ENCODE measurements around the gene FOXO3. TPM values are rescaled to one million over a fixed set of nuclear protein-coding genes. Genes with fewer than 3 reads are reported as not detected.

The FOXO3 gene
- total and polyA plus RNA-seq, 2 of the 8 experiments (the other 6 are each of a cell fraction or from before 2014, with no cell fraction given), result 13.1 to 19.3 TPM

DNA sequence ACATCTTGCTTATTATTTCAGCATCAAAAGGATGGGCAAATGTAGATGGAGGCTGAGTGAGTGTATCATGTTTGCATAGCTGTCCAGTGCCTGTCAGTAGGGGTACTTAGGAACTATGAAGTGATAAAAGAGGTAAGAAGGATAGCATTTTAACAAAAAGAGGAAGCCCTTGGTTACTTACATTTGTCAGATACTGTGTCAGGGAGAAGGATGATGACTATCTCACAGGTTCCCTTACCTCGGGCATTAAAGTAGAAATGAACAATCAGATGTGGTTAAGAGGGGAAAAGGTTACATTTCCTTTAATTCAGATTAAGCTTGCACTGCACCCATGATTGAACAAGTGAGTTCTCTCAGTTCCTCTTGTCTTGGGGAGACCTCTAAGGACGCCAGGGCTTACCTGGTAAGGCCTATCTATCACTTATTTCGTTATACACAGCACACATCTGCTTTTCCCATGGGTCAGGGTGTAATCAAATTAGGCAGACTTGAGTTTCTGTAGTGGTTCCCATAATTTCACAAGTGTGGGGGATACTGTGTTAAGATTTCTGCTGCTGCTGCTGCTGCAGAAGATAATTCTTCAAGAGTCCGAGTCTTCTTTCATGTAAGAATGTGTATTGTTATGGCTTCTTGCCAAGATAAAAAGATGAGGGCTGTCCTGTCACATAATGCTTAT, 4.5 kb downstream of the FOXO3 start:
- 0 out of 2 replicates have a peak, but pooled peaks cover 3% of the 10 kb centered on the region for H3K79me1 ChIP-seq (ENCODE audit: low read depth, low read length)
- no peak overlapping the region for H3K56ac ChIP-seq (replicated peaks; ENCODE audit: insufficient read length, low read depth, low read length)
- H3K4me1 ChIP-seq (replicated peaks in 1 of 4; ENCODE audit: control insufficient read depth in 3 of 4, insufficient read depth in 4 of 4, low read length in 3 of 4), result peaks cover 0 to 8% (median 1%) of the 10 kb centered on the region in 4 experiments; a peak in 4 of 7 replicates
- no peak overlapping the region for H4K8ac ChIP-seq (ENCODE audit: extremely low read depth, insufficient read depth, low read length)
- ChIA-PET POLR2A (ENCODE audit: partially characterized antibody) (no interaction called here), CTCF (ENCODE audit: partially characterized antibody) (interaction anchor here (1.9 kb wide), 1 partner anchor 17 kb away, joined by 7 read pairs; no protein-coding TSS in a partner anchor)
- no peak overlapping the region for H2BK20ac ChIP-seq (ENCODE audit: low read length)
- 76% methylated on average over 4 of the region's 4 CpGs; no CpG with 5 or more reads in 1 of the 2 experiments for WGBS, 2 experiments (ENCODE audit: extremely low coverage in 1 of 2, insufficient coverage in 1 of 2, insufficient read length in 1 of 2, insufficient replicate concordance in 2 of 2, low coverage in 1 of 2, low lambda C conversion rate in 2 of 2, missing lambda C conversion rate in 1 of 2)
- no peak overlapping the region for H2AK5ac ChIP-seq (ENCODE audit: low read depth, low read length)
- H3K79me2 ChIP-seq (ENCODE audit: control insufficient read depth in 1 of 2, insufficient read depth in 2 of 2, low read length in 2 of 2), result peaks cover 3 to 73% of the 10 kb centered on the region in 2 experiments
- H3K4me3 ChIP-seq (ENCODE audit: extremely low read depth in 1 of 4, insufficient read depth in 2 of 4, low read depth in 3 of 4, low read length in 4 of 4), result no peak overlapping the region
- DNase-seq (ENCODE audit: low read depth in 1 of 2, low spot score in 2 of 2) (no peak), FAIRE-seq (no peak)
- H3K27me3 ChIP-seq (replicated peaks in 1 of 4; ENCODE audit: control insufficient read depth in 3 of 4, extremely low read depth in 1 of 4, insufficient read depth in 3 of 4, low read length in 3 of 4), result peaks cover 0 to 10% (median 5%) of the 10 kb centered on the region in 4 experiments; a peak in 5 of 7 replicates
- H3K9me3 ChIP-seq (ENCODE audit: insufficient read depth in 2 of 2, low read depth in 1 of 2, low read length in 1 of 2), result no peaks in the 10 kb centered on the region
- no peak overlapping the region for H2BK5ac ChIP-seq (ENCODE audit: low read depth, low read length)
- no peak overlapping the region for H2AFZ ChIP-seq (ENCODE audit: low read length)
- H2BK15ac ChIP-seq (ENCODE audit: low read length), result peak overlapping the region; percentile 4; the same call in 1 of the 2 replicates
- TF ChIP-seq RNF2 (IDR thresholded peaks at IDR 0.05; ENCODE audit: borderline replicate concordance, low read depth, low read length, missing control alignments, poor library complexity, severe bottlenecking) (no peak), ZNF274 (IDR thresholded peaks at IDR 0.05; ENCODE audit: borderline replicate concordance, extremely low read depth, low read length) (no peak), SP4 (IDR thresholded peaks at IDR 0.05; ENCODE audit: low read length) (no peak), EGR1 (IDR thresholded peaks at IDR 0.05; ENCODE audit: borderline replicate concordance, low read depth, low read length) (no peak), SUZ12 (IDR thresholded peaks at IDR 0.05; ENCODE audit: low read length) (no peak), RAD21 (IDR thresholded peaks at IDR 0.05 in 1 of 2, conservative IDR thresholded peaks at IDR 0.05 in 1 of 2; ENCODE audit: low read depth in 2 of 2, low read length in 2 of 2) (no peak), CBX5 (IDR thresholded peaks at IDR 0.05; ENCODE audit: low read depth, low read length) (no peak), SIN3A (conservative IDR thresholded peaks at IDR 0.05 in 1 of 2, IDR thresholded peaks at IDR 0.05 in 1 of 2; ENCODE audit: low read depth in 1 of 2, low read length in 2 of 2) (no peak), GTF2F1 (IDR thresholded peaks at IDR 0.05; ENCODE audit: borderline replicate concordance, low read depth, low read length) (no peak), SRF (IDR thresholded peaks at IDR 0.05; ENCODE audit: low read depth, low read length) (no peak)
- no peak overlapping the region for H4K5ac ChIP-seq (ENCODE audit: insufficient read length, low read depth, low read length)
- H3K4ac ChIP-seq (replicated peaks; ENCODE audit: insufficient read length, low read depth, low read length), result no peak overlapping the region
- no peak overlapping the region for H3K14ac ChIP-seq (ENCODE audit: insufficient read length)
- no peak overlapping the region for H3K27ac ChIP-seq (ENCODE audit: low read depth, low read length)
- no peak overlapping the region for H3K4me2 ChIP-seq (ENCODE audit: insufficient read depth in 1 of 2, low read depth in 2 of 2, low read length in 2 of 2)
- no peak overlapping the region for H3K18ac ChIP-seq (ENCODE audit: extremely low read depth, low read length)
- peaks cover 8% of the 10 kb centered on the region in 2 experiments for H4K20me1 ChIP-seq (replicated peaks in 1 of 2; ENCODE audit: control insufficient read depth in 1 of 2, insufficient read depth in 2 of 2, low read length in 2 of 2)
- no peak overlapping the region for H3K9ac ChIP-seq (replicated peaks in 1 of 4; ENCODE audit: extremely low read depth in 1 of 4, low read depth in 3 of 4, low read length in 3 of 4)
- H2BK12ac ChIP-seq (ENCODE audit: low read depth, low read length), result no peak overlapping the region
- peaks cover 5% of the 10 kb centered on the region; the same call in 1 of the 2 replicates for H3K23me2 ChIP-seq (ENCODE audit: low read depth, low read length)
- no peak overlapping the region for H4K91ac ChIP-seq (replicated peaks; ENCODE audit: insufficient read length, low read length)
- no peak overlapping the region for H3K23ac ChIP-seq (ENCODE audit: insufficient read length)
- peaks cover 0 to 7% (median 0%) of the 10 kb centered on the region in 4 experiments; a peak in 1 of 8 replicates for H3K36me3 ChIP-seq (ENCODE audit: control insufficient read depth in 2 of 4, insufficient read depth in 4 of 4, low read length in 3 of 4)
- H2BK120ac ChIP-seq (replicated peaks; ENCODE audit: low read depth, low read length), result no peak overlapping the region
